Kidney epithelial cell (primary cell): ENCODE data around the gene SEMA6B. TPM values are rescaled to one million over a fixed set of nuclear protein-coding genes. Genes with fewer than 3 reads are reported as not detected.
A peak's percentile ranks its signal among the peaks of the same experiment; 100 is the strongest.

Experiments
- DNase-seq: peaks from one replicate; pipeline ENCODE4 v3.0.0-alpha.2; 2010; ENCODE audit warnings: low read depth
- H3K27me3 ChIP-seq: 2 replicates; pipeline ENCODE4 v1.6.0; 2011; ENCODE audit warnings: low read length; ENCODE audit not compliant: control insufficient read depth, insufficient read depth
- H3K36me3 ChIP-seq: 2 replicates; pipeline ENCODE4 v1.5.1; 2011; ENCODE audit warnings: low read length; ENCODE audit not compliant: control insufficient read depth, insufficient read depth
- H3K4me3 ChIP-seq: 2 replicates; pipeline ENCODE4 v1.5.1; 2011; ENCODE audit warnings: low read depth, mild to moderate bottlenecking, control low read depth, low read length
- CTCF ChIP-seq: IDR thresholded peaks from 2 replicates; pipeline ENCODE4 v1.5.1; 2011; ENCODE audit warnings: mild to moderate bottlenecking, moderate library complexity, low read length, control low read depth, inconsistent platforms; ENCODE audit not compliant: insufficient read depth, poor library complexity, severe bottlenecking
- total RNA-seq: library from RNA; depleted of rRNA; stranded (reverse); fragments of >200 nt; gene quantifications from 2 replicates; pipeline ENCODE4 v1.2.3, GENCODE V29; 2015

Gene SEMA6B
- total RNA-seq, 1 donor from 2014 or later = 0.13 TPM

- Histone ChIP-seq H3K27me3 (peaks cover 27% of the 10 kb centered on the region), H3K4me3 (no peak overlapping the region), H3K36me3 (no peaks in the 10 kb centered on the region)
- TF ChIP-seq CTCF = no peak
- DNase-seq = no peak
Observed at GRCh38 chr19:4577020-4577782, 17.7 kb upstream of the SEMA6B start.

GRCh38 chr19:4576016-4576933, 16.8 kb upstream of the SEMA6B start:
- H3K4me3 ChIP-seq = no peak overlapping the region
- no peak for DNase-seq
- H3K27me3 ChIP-seq = peaks cover 25% of the 10 kb centered on the region
- peak; percentile 83 for TF ChIP-seq CTCF
- no peaks in the 10 kb centered on the region for H3K36me3 ChIP-seq

GRCh38 chr19:4575267-4576015, 16.0 kb upstream of the SEMA6B start:
- no peak for TF ChIP-seq CTCF
- Histone ChIP-seq H3K27me3 (peaks cover 18% of the 10 kb centered on the region), H3K4me3 (no peak overlapping the region), H3K36me3 (no peaks in the 10 kb centered on the region)
- DNase-seq = peak; percentile 73

GRCh38 chr19:4573682-4574081, 14.2 kb upstream of the SEMA6B start:
- Histone ChIP-seq H3K4me3 (no peak overlapping the region), H3K27me3 (peaks cover 3% of the 10 kb centered on the region), H3K36me3 (no peaks in the 10 kb centered on the region)
- DNase-seq = no peak
- TF ChIP-seq CTCF = no peak

GRCh38 chr19:4571305-4571917, 11.9 kb upstream of the SEMA6B start:
- no peak for TF ChIP-seq CTCF
- peaks cover 5% of the 10 kb centered on the region for H3K27me3 ChIP-seq
- no peak overlapping the region for H3K4me3 ChIP-seq
- no peak for DNase-seq
- no peaks in the 10 kb centered on the region for H3K36me3 ChIP-seq
